AG08395 (cell line): ENCODE results near the gene SPINK8.
"Not testable (repeated sequence)": the region's sequence is repeated elsewhere in the genome, so short reads cannot be mapped to it uniquely, and the experiment has no call there.

ENCODE experiments used
- DNase-seq: peaks from one replicate; pipeline ENCODE4 v3.0.0; 2012; ENCODE audit warnings: mixed read lengths, low spot score

SPINK8 gene

DNA sequence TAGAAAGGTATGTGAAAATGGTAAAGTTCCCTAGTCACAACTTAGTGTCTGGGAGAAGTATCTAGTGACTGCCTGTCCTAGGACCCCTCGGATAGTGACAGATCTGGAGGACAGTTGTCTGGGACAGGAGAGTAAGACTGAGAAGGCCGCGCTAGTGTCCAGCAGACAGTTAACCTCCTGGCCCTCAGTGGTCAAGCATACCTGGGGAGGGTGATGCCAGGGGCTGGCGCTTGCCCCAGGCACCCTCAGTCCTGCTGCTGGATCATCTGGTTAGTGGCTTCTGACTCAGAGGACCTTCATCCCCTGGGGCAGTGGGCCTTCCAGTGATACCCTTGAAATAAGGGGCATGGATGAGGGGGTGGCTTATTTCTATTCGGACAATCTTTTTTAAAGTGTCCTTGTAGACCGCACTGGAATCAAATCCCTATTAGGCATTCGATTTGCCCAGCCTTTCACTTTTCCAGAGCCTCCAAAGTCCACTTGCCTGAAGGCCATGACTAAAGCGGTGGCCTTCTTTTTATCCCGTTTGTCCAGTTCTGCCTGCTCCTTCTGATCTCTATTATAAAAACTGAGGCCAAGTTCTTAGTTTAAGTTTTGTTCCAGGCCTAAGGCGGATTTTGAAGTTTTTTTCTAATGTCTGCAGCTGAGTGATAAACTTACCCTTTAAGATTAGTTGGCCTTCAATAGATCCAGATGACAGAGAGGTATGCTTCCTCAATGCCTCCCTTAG, 1.6 kb downstream of the SPINK8 start:
- DNase-seq = not testable (repeated sequence)

DNA sequence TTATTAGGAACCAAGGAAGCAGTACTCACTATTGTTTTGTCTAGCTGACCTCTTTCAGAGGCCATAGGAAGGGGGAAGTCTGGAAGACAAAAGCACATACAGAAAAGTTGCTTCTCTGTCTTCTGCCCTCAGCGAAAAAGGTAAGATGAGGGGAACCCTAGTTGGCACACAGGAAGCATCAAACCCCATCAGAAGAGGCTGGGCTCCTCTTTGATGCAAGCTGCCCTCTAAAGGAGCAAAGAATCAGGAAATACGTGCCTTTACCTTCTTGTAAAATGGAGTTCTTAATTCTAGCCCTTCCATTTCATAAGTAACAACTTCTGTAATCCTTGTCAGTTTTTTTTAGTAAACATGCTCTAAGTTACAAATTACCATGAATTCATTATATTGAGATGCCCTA, 12.5 kb downstream of the SPINK8 start:
- DNase-seq = no peak

DNA sequence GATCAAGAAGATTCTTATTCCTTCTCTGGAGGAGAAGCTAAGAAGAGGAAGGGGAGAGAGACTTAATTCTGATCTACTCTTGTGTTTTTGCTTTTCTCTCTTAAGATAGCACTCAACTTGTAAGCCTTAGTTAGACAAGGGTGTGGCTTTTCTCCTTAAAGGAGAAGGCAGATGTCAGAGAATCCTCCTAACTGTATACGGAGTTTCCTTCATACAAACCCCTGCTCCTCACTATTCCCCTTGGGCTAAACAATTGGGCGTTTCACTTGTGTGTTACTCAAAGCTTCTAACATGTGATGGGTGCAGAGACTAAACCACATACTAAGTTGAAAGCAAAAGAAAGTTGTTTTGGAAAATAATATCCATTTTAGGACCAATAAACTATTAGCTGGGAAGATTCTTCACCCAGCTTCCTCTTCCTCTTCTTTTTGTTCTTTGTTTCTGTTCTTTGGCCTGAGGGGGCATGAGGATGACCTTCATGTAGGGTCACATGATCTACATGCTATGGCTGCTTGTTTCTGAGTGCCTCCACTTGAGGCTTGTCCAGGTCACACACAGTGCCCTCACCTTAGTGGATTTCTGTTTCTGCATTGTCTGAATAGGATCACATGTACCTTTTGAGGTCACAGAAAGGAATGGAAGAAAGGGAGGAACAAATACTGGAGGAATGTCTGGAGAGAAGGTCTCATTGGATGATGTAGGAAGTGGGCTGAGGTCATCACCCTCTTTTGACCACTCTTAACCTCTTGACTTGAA, 14.6 kb downstream of the SPINK8 start:
- no peak for DNase-seq

GRCh38 chr3:48314542-48314941, 18.9 kb downstream of the SPINK8 start:
- DNase-seq = no peak

DNA sequence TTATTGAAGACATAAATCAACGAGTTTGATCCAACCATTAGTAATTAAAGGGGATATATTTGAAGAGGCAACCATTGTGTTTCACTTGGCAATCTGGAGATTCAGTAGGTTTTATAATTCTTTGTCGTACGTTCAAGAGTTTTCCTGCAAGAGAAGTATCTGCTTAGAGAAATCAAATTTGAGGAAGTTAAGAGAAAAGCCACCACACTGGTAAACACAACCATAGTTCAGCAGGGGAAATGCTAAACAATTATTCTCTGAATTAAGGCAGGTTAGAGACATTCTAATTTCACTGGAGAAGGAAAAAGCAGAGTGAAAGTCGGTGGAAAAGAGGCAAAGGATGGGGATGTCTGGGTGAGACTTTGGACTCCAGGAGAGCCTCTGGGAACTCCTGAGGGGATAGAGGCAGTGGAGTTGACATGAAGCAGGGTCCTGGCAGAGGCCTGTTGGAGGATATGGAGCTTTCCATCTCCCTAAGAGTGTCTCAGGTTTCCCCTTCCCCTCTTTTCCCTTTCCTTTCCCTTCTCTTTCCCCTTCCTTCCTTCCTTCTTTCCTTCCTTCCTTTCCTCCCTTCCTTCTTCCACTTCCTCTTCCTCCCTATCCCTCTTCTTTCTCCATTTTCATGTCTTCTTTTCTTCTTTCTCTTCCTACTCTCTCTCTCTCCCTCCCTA, 26.5 kb downstream of the SPINK8 start:
- no peak for DNase-seq

GRCh38 chr3:48306290-48306689, 27.2 kb downstream of the SPINK8 start:
- DNase-seq = no peak

DNA sequence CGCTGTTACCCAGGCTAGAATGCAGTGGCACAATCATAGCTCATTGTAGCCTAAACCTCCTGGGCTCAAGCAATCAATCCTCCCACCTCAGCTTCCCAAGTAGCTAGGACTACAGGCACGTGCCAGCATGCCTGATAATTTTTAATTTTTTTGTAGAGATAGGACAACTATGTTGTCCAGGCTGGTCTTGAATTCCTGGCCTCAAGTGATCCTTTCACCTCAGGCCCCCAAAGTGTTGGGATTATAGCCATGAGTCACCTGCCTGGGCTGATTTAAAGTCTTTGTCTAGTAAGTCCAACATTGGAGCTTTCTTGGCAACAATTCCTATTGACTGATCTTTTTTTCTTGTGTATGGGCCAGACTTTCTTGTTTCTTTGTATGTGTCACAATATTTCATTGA, 28.1 kb downstream of the SPINK8 start:
- DNase-seq = no peak

DNA sequence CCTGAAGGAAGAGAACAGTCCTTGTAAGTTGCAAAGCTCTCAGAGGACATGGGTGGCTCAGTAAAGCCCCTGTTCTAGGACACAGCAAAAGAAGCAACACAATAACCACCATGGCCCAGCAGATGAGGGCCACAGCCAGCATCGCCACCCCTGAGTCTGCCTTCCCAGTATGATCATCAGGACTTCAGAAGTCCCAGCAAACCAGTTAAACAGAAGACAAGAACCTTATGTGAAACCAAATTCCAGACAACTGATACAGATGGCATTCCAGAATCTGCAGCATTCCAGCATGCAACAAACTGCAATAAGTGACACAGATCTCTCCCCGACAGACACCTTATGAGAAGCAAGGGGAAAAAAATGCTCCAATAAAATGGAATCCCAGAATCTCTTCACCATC, 30.4 kb downstream of the SPINK8 start:
- no peak for DNase-seq

DNA sequence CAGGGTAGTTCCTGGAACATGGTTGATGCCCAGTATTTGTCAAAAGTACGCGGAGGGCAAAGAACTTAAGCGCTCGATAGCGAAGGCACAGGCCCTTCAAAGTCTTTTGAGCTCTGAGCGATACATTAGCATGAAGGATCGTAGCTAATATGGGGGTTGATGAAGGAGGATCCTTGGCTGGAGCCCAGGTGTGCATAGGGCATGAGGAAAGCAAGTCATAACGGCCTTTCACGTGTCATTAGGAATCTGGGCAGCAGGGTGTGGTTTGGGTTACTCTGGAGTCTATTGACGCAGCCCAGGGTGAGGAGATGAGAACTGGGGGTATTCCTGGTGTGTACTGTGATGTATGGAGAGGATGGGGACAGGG, 31.7 kb downstream of the SPINK8 start:
- DNase-seq = peak; percentile 27

DNA sequence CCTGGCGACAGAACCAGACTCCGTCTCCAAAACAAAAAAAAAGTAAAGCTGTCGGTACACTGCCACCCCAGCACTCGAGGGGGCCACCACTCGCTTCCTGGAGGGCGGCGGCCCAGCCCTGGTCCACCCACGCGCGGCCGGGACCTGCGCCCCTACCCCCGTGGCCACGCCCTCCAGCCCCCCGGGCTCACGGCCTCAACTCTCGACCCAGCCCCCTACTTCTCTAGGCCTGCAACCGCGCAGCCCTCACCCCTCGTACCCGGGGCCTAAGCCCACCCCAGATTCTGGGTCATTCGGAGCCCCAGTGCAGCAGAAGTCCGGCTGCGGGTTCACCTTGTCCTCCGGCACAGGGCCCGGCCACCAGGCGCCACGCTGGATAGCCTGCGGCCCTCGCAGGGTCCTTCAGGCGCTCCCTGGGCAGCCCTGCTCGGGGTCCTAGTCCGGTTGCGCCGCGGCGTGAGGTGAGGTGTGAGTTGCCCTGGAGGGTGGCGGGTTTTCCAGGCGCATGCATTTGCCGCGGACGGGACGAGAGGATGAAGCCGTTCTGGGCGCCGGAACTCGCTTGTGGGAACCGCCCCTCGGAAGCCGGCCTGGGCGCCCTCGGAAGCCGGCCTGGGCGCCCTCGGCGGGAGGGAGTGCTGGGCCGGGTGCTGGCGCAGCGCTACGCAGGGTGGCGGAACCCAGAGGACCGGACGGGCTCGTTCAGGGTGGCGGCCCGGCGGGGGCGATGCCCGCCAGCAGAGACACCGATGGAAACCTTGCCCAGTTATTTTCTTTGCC, 32.3 kb downstream of the SPINK8 start, which contains the start of gene NME6:
TSS of gene NME6 (minus strand) at position 348 of the 780 bp plus-strand sequence.
- peak; percentile 92 for DNase-seq

DNA sequence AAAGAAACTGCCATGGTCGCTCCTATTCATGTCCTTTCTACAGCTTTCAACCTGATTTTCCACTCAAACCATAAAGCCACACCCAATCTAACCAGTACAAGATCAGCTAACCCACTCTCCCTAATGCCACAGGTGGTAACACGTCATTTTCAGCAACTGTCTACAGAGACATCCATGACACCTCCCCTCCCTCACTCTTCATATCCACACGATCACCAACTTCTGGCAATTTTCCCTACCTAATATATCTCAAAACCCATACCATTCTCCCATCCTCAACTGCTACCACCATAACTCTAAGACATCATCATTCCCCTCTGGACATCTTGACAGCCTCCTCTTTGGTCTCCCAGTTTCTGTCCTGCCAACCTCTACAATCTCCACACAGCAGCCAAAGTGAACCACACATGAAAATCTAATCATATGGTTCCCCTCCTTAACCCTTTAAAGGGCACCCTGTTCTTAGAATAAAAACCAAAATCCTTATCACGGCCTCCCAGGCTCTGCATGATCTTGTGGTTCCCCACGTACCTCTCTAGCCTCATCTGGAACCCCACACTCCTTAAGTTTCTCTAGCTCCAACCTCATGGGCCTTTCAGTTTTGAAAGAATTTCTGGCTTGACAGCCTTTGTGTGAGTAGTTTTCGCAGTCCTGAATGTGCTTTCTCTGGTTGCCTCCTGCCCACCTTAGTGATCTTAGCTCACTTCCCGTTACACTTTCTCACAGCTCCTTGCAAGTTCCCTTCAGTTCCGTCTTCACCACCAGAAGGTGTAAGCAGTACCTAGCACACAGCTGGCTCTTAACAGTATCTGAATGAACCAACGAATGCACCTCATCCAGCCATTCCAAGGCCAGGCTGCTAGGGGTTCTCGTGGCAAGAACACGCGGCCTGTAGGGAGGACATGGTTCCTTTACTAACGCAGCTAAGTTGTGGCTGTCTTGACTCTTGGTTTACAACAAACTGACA, 33.4 kb downstream of the SPINK8 start:
- DNase-seq = no peak

DNA sequence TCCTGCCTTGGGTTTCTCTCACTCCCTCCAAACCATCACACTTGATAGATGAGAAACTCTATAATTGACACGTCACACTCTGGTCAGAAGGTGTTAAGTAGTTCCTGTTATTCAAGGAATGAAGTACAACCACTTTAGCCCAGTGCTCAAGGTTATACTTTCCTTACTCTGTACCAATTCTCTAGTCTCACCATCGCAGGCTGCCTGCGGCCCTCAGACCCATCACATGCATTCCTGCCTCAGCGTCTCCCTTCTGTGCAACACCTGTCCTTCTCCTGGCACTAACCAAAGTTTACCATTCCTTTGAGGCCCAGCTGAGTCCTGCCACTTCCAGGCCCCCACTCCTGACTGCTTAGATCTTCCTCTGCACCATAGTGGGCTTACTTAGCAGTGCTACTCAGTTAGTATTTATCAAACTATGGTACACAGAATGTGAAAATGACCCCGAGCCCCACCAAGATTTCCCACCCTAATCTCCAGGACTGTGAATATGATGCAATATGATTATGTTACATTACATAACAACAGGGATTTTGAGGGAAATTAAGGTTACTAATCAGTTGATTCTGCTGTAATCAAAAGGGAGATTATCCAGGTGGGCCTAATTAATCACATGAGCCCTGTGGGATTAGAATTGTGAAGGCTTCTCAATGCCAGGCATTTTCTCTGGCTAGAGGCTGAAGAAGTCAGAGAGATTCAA, 36.2 kb downstream of the SPINK8 start:
- no peak for DNase-seq

- no peak for DNase-seq
These were observed 36.8 kb downstream of the SPINK8 start for GRCh38 chr3:48296699-48297098.

GRCh38 chr3:48294611-48295263, 38.7 kb downstream of the SPINK8 start:
- DNase-seq = no peak

- no peak for DNase-seq
These were observed 43.8 kb downstream of the SPINK8 start for GRCh38 chr3:48289659-48290058.

GRCh38 chr3:48287034-48287433, 46.4 kb downstream of the SPINK8 start:
- no peak for DNase-seq

DNA sequence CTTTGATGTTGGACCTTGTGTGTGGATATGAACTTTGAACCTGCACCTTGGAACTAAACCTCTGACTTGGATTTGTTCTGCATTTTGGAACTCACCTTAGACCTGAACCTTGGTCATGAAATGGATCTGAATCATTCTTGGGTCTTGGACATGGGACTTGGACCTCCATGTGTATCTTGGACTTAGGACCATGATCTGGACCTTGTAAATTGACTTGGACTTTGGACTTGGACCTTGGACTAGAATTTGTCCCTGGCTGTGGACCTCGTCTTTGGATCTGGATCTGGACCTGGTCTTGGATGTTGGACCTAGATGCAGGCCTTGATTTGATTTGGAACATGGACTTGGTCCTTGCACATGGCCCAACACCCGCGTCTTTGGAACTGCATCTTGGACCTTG, 47.2 kb downstream of the SPINK8 start:
- no peak for DNase-seq

- DNase-seq = no peak
These were observed 47.8 kb downstream of the SPINK8 start for GRCh38 chr3:48285675-48286074.

DNA sequence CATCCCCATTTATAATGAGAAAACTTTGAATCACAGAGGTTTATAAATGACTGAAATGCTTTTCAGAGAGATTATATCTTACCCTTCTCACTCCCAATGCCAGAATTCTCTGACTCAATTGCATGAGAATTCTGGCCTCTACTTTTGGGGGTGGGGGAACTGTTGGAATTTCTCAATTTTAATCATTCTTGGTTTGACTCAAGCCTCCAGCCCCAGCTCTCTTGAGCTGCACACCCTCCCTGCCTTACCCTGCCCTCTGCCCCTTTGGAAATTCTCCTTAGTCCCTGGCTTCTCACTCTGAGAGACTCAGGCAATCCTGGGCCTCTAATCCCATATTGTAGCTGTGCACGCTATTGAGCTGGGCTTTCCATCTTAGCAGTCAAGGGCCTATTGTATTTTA, 48.3 kb downstream of the SPINK8 start:
- peak; percentile 35 for DNase-seq

- DNase-seq = no peak
These were observed 52.6 kb downstream of the SPINK8 start for GRCh38 chr3:48280881-48281280.
